Type B pancreatic cell (in vitro differentiated cells): Measurements from ENCODE around the gene DDT. TPM values are rescaled to one million over a fixed set of nuclear protein-coding genes. Genes with fewer than 3 reads are reported as not detected.
"Not testable (repeated sequence)": the region's sequence is repeated elsewhere in the genome, so short reads cannot be mapped to it uniquely, and the experiment has no call there.

Experiments used
- DNase-seq: peaks from one replicate; pipeline ENCODE4 v3.0.0; 2021; ENCODE audit warnings: mixed read lengths; ENCODE audit not compliant: unreplicated experiment; ENCODE audit errors: extremely low spot score
- H3K27ac Mint-ChIP-seq: 2 replicates; pipeline ENCODE4 v1.8.0; 2021; ENCODE audit warnings: mild to moderate bottlenecking, mixed read lengths
- H3K27me3 Mint-ChIP-seq: 2 replicates; pipeline ENCODE4 v1.8.0; 2021; ENCODE audit warnings: mixed read lengths
- H3K36me3 Mint-ChIP-seq: 2 replicates; pipeline ENCODE4 v1.8.0; 2021; ENCODE audit warnings: mixed read lengths
- H3K4me1 Mint-ChIP-seq: one replicate; pipeline ENCODE4 v1.8.0; 2021; ENCODE audit warnings: mixed read lengths; ENCODE audit not compliant: unreplicated experiment
- H3K4me3 Mint-ChIP-seq: 2 replicates; pipeline ENCODE4 v1.8.0; 2021; ENCODE audit warnings: mild to moderate bottlenecking, mixed read lengths
- H3K9me3 Mint-ChIP-seq: 2 replicates; pipeline ENCODE4 v1.8.0; 2021; ENCODE audit warnings: mixed read lengths
- CTCF ChIP-seq: fragments of 200-600 bp; sonication (generic); conservative IDR thresholded peaks from 2 replicates; pipeline ENCODE4 v1.5.0; 2021; ENCODE audit warnings: antibody characterized with exemption, mild to moderate bottlenecking
- long read RNA-seq: library from polyadenylated mRNA; unstranded; transcript quantifications from one replicate; pipeline ENCODE4 v2.0.0, GENCODE V29; 2020
- total RNA-seq: library from RNA; stranded (reverse); gene quantifications from 2 replicates; pipeline ENCODE4 v1.2.1, GENCODE V29; 2021; ENCODE audit warnings: low replicate concordance

Gene DDT
- 104 and 131 TPM in 2 replicates for total RNA-seq
- long read RNA-seq, transcript DDT-202 (3 exons, 713 nt), result major isoform, 32 of 44 reads
- long read RNA-seq, transcript DDT-206 (2 exons, 1,048 nt), result minor isoform, 7 of 44 reads
- long read RNA-seq, partial matches to known transcripts, result 1 of 44 reads
- long read RNA-seq, other reads (novel, unspliced or antisense), result 4 of 44 reads

- not testable (repeated sequence) for H3K4me3 Mint-ChIP-seq, H3K9me3 Mint-ChIP-seq, DNase-seq, H3K27me3 Mint-ChIP-seq, H3K27ac Mint-ChIP-seq, H3K4me1 Mint-ChIP-seq
- peaks cover 12% of the 10 kb centered on the region for H3K36me3 Mint-ChIP-seq
These were observed at the start of gene DDT for GRCh38 chr22:23974345-23974744. TSS of gene DDT (minus strand) at chr22:23974441. CDS start at chr22:23974414, 27 bp downstream.

- Mint-ChIP-seq H3K9me3 (no peaks in the 10 kb centered on the region), H3K4me1 (peaks cover 13% of the 10 kb centered on the region), H3K27ac (no peak overlapping the region), H3K27me3 (no peaks in the 10 kb centered on the region), H3K36me3 (peaks cover 18% of the 10 kb centered on the region), H3K4me3 (no peak overlapping the region)
- no peak for TF ChIP-seq CTCF
- no peak for DNase-seq
These were observed 49.1 kb upstream of the DDT start for GRCh38 chr22:24023204-24023789.

- DNase-seq, result no peak
- TF ChIP-seq CTCF, result no peak
- no peaks in the 10 kb centered on the region for H3K27me3 Mint-ChIP-seq
- no peak overlapping the region for H3K27ac Mint-ChIP-seq
- H3K9me3 Mint-ChIP-seq, result no peaks in the 10 kb centered on the region
- H3K4me1 Mint-ChIP-seq, result no peaks in the 10 kb centered on the region
- no peak overlapping the region for H3K4me3 Mint-ChIP-seq
- peaks cover 22% of the 10 kb centered on the region for H3K36me3 Mint-ChIP-seq
These were observed 47.1 kb upstream of the DDT start for GRCh38 chr22:24021304-24021703.

- Mint-ChIP-seq H3K27me3 (no peaks in the 10 kb centered on the region), H3K36me3 (peaks cover 18% of the 10 kb centered on the region), H3K4me1 (peaks cover 15% of the 10 kb centered on the region), H3K27ac (no peak overlapping the region), H3K4me3 (no peak overlapping the region), H3K9me3 (no peaks in the 10 kb centered on the region)
- no peak for TF ChIP-seq CTCF
- no peak for DNase-seq
These were observed 41.9 kb upstream of the DDT start for GRCh38 chr22:24016156-24016555.

GRCh38 chr22:24011735-24012068 is 37.5 kb upstream of the DDT start:
- TF ChIP-seq CTCF, result no peak
- Mint-ChIP-seq H3K27me3 (no peaks in the 10 kb centered on the region), H3K9me3 (no peaks in the 10 kb centered on the region), H3K4me1 (peaks cover 15% of the 10 kb centered on the region), H3K4me3 (peak overlapping the region; percentile 97), H3K27ac (peak overlapping the region; percentile 91), H3K36me3 (peaks cover 10% of the 10 kb centered on the region)
- DNase-seq, result no peak

GRCh38 chr22:24010018-24010391 is 35.8 kb upstream of the DDT start:
- Mint-ChIP-seq H3K4me3 (peak overlapping the region; percentile 76), H3K4me1 (peaks cover 15% of the 10 kb centered on the region), H3K36me3 (peaks cover 4% of the 10 kb centered on the region), H3K27me3 (no peaks in the 10 kb centered on the region), H3K9me3 (no peaks in the 10 kb centered on the region), H3K27ac (peak overlapping the region; percentile 91)
- DNase-seq, result no peak
- no peak for TF ChIP-seq CTCF
